HL-60/S4 (cell line): ENCODE results near the gene TSHZ2.
"Not testable (repeated sequence)": the region's sequence is repeated elsewhere in the genome, so short reads cannot be mapped to it uniquely, and the experiment has no call there.

Experiments used
- in situ Hi-C: fragments of 300-500 bp; cut with MboI; formaldehyde crosslinking; loops from 2 replicates; pipeline ENCODE4 v1.14.3; 2022; ENCODE audit warnings: low sequenced_read_pairs

The TSHZ2 gene

DNA sequence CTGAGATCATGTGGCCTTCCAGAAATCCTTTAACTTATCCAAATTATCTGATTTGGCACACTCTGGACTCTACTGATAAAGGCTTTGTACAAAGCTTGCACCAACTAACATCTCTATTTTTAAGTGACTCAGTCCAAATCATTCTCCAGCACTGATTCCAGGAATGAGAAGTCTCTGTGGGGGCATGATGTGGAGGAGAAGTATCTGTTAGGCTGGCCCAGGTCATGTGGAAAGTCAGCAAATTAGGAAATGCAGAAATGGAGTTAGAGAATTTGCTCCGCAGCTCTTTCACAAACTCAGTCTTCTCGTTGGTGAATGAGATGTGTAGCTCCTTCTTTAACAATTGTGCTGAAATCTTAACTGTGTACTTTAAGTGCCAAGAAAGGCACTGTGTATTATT lies 455.8 kb downstream of the TSHZ2 start:
- in situ Hi-C loops, result no loop called here

- in situ Hi-C loops, result no loop called here
Measured at GRCh38 chr20:53428588-53428987, 456.4 kb downstream of the TSHZ2 start.

- in situ Hi-C loops, result no loop called here
Measured at GRCh38 chr20:53428996-53429395, 456.8 kb downstream of the TSHZ2 start.

DNA sequence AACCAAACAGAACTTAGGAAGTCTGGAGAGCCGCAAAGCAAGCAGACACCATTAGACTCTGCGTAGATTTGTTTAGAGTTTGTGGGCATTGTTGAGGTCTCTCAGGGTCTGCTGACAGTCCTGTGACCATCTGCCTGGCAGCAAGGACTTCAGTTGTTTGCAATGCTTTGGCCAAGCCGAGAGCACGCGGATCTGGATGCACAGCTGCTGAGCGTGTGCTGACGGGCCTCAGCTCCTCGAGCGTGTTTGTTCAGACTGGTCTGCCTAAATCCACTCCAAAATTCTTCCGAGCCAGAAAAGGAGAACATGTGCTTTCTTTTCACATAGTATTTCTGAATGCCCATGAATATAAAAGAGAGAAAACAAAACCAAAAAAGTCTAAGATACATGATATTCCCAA lies 462.5 kb downstream of the TSHZ2 start:
- in situ Hi-C loops, result no loop called here

GRCh38 chr20:53436927-53437326 lies 464.8 kb downstream of the TSHZ2 start:
- in situ Hi-C loops, result not testable (repeated sequence)

DNA sequence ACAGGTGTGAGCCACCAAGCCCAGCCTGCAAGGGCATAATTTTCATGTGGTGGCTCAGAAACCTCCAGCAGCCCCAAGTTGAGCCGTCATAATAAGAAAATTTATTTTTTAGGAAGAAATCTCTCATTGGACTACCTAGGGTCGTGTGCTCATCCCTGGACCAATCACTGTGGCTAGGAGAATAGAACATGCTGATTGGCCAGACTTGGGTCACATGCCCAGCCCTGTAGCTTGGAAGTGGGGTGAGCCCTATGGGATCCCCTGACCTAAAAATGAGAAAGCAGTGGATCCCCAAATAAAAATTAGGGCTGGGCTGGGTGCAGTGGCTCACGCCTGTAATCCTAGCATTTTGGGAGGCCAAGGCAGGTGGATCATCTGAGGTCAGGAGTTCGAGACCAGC lies 466.2 kb downstream of the TSHZ2 start:
- in situ Hi-C loops, result no loop called here

DNA sequence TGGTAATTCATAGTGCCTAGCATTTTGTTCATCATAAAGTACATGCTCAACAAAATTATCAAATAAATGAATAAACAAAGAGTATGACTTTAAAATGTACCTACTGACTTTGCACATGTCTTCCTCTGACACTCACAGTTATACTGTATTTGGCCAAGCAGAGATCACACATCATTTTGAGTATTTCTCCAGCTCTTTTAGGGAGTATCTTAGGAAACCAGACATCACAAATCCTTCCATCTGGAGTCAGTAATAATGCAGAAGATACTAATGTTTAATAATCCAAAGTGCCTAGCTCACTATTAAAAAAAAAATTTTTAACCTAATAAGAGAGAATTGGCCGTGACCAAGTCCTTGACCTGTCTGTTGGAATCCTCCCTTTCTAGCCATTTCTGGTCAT lies 466.9 kb downstream of the TSHZ2 start:
- in situ Hi-C loops, result no loop called here

- in situ Hi-C loops, result no loop called here
Measured at GRCh38 chr20:53439616-53440015, 467.5 kb downstream of the TSHZ2 start.

- in situ Hi-C loops, result no loop called here
Measured at GRCh38 chr20:53444401-53445149, 472.4 kb downstream of the TSHZ2 start.

DNA sequence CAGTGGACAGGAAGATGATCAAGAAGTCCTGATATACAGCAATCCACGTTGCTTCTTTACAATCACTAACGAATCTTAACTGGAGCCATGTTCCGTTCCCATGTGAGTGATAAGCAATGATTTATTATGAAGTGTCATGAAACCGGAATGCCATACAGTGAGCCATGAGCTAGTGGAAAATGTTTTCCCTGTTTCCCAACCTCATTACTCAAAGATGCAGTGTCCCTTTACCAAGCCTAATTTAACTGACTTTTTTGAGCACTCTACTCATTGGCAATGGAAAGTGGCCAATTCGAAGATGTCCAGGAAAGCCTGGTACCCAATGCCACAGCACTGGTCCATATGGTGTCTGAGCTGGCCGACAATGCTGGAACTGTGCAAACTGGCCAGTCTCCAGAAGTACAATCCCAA lies 473.2 kb downstream of the TSHZ2 start:
- in situ Hi-C loops, result no loop called here

DNA sequence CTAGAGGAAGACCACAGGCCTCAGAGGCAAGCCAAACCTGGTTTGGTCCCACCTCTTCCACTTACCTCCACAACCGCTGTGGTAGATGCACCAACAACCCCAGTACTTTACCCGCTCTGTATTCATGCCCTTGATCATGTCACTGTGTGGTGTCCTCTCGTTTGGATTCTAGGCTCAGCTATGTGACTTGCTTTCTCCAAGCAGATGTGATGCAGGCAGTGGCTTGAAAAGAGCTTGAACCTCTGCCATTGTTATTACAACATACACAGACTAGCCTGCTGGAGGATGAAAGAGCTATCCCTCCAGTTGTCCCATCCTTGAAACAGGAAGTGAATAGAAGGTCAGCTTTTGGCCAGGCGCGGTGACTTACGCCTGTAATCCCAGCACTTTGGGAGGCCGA lies 473.8 kb downstream of the TSHZ2 start:
- in situ Hi-C loops, result no loop called here

DNA sequence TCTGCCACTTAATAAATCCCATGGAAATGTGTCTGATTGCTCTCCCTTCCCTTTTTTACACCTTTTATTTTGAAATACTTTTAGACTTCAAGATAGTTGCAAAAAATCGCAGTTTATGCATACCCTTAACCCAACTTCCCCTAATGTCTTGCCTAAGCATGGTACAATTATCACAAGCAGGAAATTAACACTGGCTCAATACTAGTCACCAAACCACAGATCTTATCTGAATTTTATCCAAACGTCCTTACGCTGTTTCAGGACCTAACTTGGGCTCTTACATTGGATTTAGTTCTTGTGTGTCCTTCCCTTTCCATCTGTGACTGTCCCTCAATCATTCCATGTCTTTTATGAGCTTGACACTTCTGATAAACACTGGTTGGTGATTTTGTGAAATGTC lies 475.2 kb downstream of the TSHZ2 start:
- in situ Hi-C loops, result no loop called here

DNA sequence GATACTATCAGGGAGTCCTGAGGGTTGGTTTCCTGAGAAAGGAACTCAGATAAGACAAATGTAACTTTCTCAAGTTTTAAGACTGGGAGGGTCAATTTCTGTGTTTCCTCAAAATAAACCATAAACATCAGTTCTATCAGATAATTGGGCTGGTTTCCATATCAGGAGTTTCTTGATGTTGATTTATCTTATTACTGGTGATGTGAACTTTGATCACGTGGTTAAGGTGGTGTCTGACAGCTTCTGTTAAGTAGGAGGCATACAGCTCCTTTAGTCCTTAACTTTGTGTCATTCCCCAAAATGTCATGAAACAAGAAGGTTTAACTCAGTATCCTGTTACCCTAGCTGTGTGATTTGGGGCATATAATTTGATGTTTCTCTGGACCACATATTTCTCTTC lies 476.3 kb downstream of the TSHZ2 start:
- in situ Hi-C loops, result no loop called here

DNA sequence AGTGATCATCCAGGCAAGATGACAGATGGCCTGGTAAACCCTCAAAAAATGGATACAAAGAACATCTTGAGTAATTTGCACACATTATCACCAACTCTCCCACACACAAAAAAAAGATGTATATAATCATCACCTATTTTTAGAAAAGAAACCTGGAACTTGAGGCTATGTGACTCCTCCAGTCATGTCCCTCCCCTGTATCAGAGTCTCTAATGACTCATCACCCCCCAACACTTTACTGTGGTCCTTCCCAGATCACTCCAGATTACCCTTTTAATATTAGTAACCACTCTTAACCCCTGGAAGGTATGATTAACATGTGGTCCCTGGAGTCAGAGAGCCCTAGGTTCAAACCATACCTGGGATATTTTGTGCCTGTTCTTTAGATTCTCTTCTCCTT lies 476.7 kb downstream of the TSHZ2 start:
- in situ Hi-C loops, result no loop called here

GRCh38 chr20:53453076-53453475 lies 480.9 kb downstream of the TSHZ2 start:
- in situ Hi-C loops, result no loop called here

- in situ Hi-C loops, result no loop called here
Measured at GRCh38 chr20:53454675-53455276, 482.6 kb downstream of the TSHZ2 start.

- in situ Hi-C loops, result no loop called here
Measured at GRCh38 chr20:53463101-53463972, 491.2 kb downstream of the TSHZ2 start.

- in situ Hi-C loops, result no loop called here
Measured at GRCh38 chr20:53466279-53466678, 494.1 kb downstream of the TSHZ2 start.

- in situ Hi-C loops, result no loop called here
Measured at GRCh38 chr20:53468587-53468986, 496.4 kb downstream of the TSHZ2 start.

DNA sequence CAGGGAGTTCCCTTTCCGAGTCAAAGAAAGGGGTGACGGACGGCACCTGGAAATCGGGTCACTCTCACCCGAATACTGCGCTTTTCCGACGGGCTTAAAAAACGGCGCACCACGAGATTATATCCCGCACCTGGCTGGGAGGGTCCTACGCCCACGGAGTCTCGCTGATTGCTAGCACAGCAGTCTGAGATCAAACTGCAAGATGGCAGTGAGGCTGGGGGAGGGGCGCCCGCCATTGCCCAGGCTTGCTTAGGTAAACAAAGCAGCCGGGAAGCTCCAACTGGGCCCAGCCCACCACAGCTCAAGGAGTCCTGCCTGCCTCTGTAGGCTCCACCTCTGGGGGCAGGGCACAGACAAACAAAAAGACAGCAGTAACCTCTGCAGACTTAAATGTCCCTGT lies 500.7 kb downstream of the TSHZ2 start:
- in situ Hi-C loops, result not testable (repeated sequence)

DNA sequence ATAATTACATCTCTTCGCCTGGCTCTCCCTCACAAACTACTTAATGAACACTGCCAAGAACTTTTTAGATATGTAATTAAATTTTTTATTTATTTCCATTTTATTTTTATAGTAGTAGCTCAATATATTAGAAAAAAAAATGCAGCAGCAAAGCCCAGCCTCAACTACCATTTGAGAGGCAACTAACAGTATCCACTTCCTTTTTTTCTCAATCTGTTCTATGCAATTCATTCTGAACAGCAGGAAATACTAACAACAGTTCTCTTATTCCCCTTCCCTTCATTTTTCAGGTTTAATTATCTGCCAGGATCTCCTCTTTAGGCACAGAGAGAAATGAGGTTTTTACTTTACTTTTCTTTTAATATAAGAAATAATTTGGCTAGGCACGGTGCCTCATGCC lies 508.8 kb downstream of the TSHZ2 start:
- in situ Hi-C loops, result no loop called here
